Measurements from ENCODE around the gene NPAS1.

DNA sequence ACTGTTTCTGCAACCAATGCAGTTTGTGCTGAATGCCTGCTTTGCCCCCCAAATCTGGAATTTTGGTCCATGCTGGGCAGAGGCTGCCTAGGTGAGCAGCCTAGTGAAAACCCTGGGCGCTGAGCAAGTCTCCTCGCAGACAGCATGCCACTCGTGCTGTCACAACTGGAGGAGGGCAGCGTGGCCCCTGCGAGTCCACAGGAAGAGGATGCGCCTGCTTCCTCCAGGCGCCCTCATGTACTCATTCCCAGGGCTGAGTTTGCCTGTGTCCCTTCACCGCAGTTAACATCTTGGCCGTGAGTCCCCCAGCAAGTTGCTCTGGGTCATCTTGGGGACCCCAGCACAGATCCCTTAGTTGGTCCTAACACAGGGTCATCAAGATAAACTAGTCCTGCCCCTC, 55.0 kb downstream of the NPAS1 start:
- TF ChIP-seq EZH2 (IDR thresholded peaks at IDR 0.05; ENCODE audit: borderline replicate concordance, insufficient read depth, low read length, poor library complexity, severe bottlenecking): no peak
- TF ChIP-seq, protein P1, sequence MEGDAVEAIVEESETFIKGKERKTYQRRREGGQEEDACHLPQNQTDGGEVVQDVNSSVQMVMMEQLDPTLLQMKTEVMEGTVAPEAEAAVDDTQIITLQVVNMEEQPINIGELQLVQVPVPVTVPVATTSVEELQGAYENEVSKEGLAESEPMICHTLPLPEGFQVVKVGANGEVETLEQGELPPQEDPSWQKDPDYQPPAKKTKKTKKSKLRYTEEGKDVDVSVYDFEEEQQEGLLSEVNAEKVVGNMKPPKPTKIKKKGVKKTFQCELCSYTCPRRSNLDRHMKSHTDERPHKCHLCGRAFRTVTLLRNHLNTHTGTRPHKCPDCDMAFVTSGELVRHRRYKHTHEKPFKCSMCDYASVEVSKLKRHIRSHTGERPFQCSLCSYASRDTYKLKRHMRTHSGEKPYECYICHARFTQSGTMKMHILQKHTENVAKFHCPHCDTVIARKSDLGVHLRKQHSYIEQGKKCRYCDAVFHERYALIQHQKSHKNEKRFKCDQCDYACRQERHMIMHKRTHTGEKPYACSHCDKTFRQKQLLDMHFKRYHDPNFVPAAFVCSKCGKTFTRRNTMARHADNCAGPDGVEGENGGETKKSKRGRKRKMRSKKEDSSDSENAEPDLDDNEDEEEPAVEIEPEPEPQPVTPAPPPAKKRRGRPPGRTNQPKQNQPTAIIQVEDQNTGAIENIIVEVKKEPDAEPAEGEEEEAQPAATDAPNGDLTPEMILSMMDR (IDR thresholded peaks at IDR 0.05; ENCODE audit: poor library complexity, severe bottlenecking): no peak
- TF ChIP-seq REST (IDR thresholded peaks at IDR 0.05; ENCODE audit: borderline replicate concordance): no peak
- TF ChIP-seq POLR2AphosphoS5 (IDR thresholded peaks at IDR 0.05): no peak
- TF ChIP-seq TAF1 (IDR thresholded peaks at IDR 0.05; ENCODE audit: low read depth): no peak

Data from neural cell (in vitro differentiated cells).